HCT116 (cell line): ENCODE measurements around the gene ARHGAP10. TPM values are rescaled to one million over a fixed set of nuclear protein-coding genes. Genes with fewer than 3 reads are reported as not detected.

Experiments
- ATAC-seq: fragments of 200-7000 bp; cut with Tn5 transposase; 2 replicates; pipeline ENCODE4 v1.9.1; 2020; ENCODE audit warnings: mild to moderate bottlenecking, moderate library complexity
- BruUV-seq: library from RNA; stranded (reverse); fragments of 400-500 nt; replicated peaks from 2 replicates; lab custom pipeline; 2021; lab: Mats Ljungman, UMichigan
- CTCF ChIA-PET: fragments of 300-600 bp; sonication (Branson Sonifier 250); formaldehyde crosslinking; loops from one replicate; lab custom pipeline; 2021; ENCODE audit warnings: antibody characterized with exemption; lab: Charles Lee
- POLR2A ChIA-PET: fragments of 300-600, 350-600 bp; sonication (Branson Sonifier 250); formaldehyde crosslinking; loops from one replicate; lab custom pipeline; 2021; ENCODE audit warnings: antibody characterized with exemption; lab: Charles Lee
- RAD21 ChIA-PET, 2 experiments: fragments of 300-600 bp; sonication (Branson Sonifier 250); formaldehyde crosslinking; loops; one replicate each; lab custom pipeline; 2023; ENCODE audit warnings: low total read pairs in 2 of 2; ENCODE audit not compliant: uncharacterized antibody in 2 of 2, unreplicated experiment in 2 of 2, low non-redundant PET in 1 of 2; lab: Charles Lee
- DNase-seq: peaks from one replicate; pipeline ENCODE4 v3.0.0-alpha.2; 2010; ENCODE audit warnings: low read depth, low spot score
- H2AFZ ChIP-seq: fragments of 200-600 bp; shearing (Covaris generic), sonication (generic); 2 replicates; pipeline ENCODE4 v1.6.1; 2017; ENCODE audit warnings: low read depth, mixed run types, mixed read lengths, antibody characterized with exemption, low read length; ENCODE audit not compliant: poor library complexity, severe bottlenecking
- H3K27ac ChIP-seq: 2 replicates; pipeline ENCODE4 v1.5.1; 2012; ENCODE audit warnings: low read depth, low read length
- H3K27me3 ChIP-seq: fragments of 200-600 bp; sonication (generic); 2 replicates; pipeline ENCODE4 v1.6.1; 2016; ENCODE audit warnings: mixed run types, low read length, mixed read lengths; ENCODE audit not compliant: insufficient read depth
- H3K36me3 ChIP-seq, 2 experiments: fragments of 200-500 bp in 1 of 2; fragments of 200-600 bp in 1 of 2; sonication (Bioruptor generic) in 1 of 2; sonication (generic) in 1 of 2; 2 replicates each; pipeline versions ENCODE4 v1.5.1 to v1.6.1; 2014 to 2016; ENCODE audit warnings: low read length in 2 of 2, inconsistent platforms in 1 of 2, mixed read lengths in 1 of 2, mixed run types in 1 of 2; ENCODE audit not compliant: insufficient read depth in 2 of 2, control insufficient read depth in 1 of 2
- H3K4me1 ChIP-seq, 2 experiments: fragments of 200-600 bp in 1 of 2; sonication (generic) in 1 of 2; 2 replicates each; pipeline versions ENCODE4 v1.5.1 to v1.6.1; 2012 to 2017; ENCODE audit warnings: low read length in 2 of 2, inconsistent platforms in 1 of 2, mild to moderate bottlenecking in 1 of 2, mixed read lengths in 1 of 2, mixed run types in 1 of 2, moderate library complexity in 1 of 2; ENCODE audit not compliant: insufficient read depth in 2 of 2, control insufficient read depth in 1 of 2
- H3K4me2 ChIP-seq: fragments of 200-600 bp; sonication (generic); 2 replicates; pipeline ENCODE4 v1.6.1; 2017; ENCODE audit warnings: mixed run types, low read length, mixed read lengths
- H3K4me3 ChIP-seq, 2 experiments: fragments of 200-600 bp in 1 of 2; sonication (generic) in 1 of 2; replicated peaks in 1 of 2; 2 replicates each; pipeline ENCODE4 v1.5.1; 2011 to 2016; ENCODE audit warnings: low read length in 2 of 2, control low read depth in 1 of 2, low read depth in 1 of 2, mild to moderate bottlenecking in 1 of 2, mixed read lengths in 1 of 2, mixed run types in 1 of 2
- H3K79me2 ChIP-seq: fragments of 200-600 bp; sonication (generic); 2 replicates; pipeline ENCODE4 v1.6.1; 2017; ENCODE audit warnings: mild to moderate bottlenecking, mixed run types, low read length, moderate library complexity, mixed read lengths; ENCODE audit not compliant: insufficient read depth
- H3K9ac ChIP-seq: fragments of 200-600 bp; sonication (generic); 2 replicates; pipeline ENCODE4 v1.6.1; 2016; ENCODE audit warnings: low read length, mixed read lengths
- H3K9me2 ChIP-seq: fragments of 200-600 bp; sonication (generic), shearing (Covaris generic); 2 replicates; pipeline ENCODE4 v1.6.1; 2017; ENCODE audit warnings: mixed run types, mild to moderate bottlenecking, moderate library complexity; ENCODE audit not compliant: insufficient read depth
- H3K9me3 ChIP-seq, 2 experiments: fragments of 200-500 bp in 1 of 2; fragments of 200-600 bp in 1 of 2; sonication (Bioruptor generic) in 1 of 2; sonication (generic) in 1 of 2; 2 replicates each; pipeline ENCODE4 v1.6.1; 2014 to 2017; ENCODE audit warnings: low read length in 2 of 2, mixed read lengths in 2 of 2, inconsistent platforms in 1 of 2, low read depth in 1 of 2, mild to moderate bottlenecking in 1 of 2, mixed run types in 1 of 2, moderate library complexity in 1 of 2; ENCODE audit not compliant: control insufficient read depth in 1 of 2, insufficient read depth in 1 of 2
- H4K20me1 ChIP-seq: fragments of 200-600 bp; sonication (generic), shearing (Covaris generic); 2 replicates; pipeline ENCODE4 v1.6.1; 2017; ENCODE audit warnings: mixed run types, mild to moderate bottlenecking, moderate library complexity; ENCODE audit not compliant: insufficient read depth
- EZH2 ChIP-seq: fragments of 200-600 bp; sonication (generic); IDR thresholded peaks from 2 replicates; pipeline ENCODE4 v1.6.1; 2017; ENCODE audit warnings: antibody characterized with exemption, mixed run types
- POLR2AphosphoS5 ChIP-seq: IDR thresholded peaks from 2 replicates; pipeline ENCODE4 v1.6.1; 2011; ENCODE audit warnings: mild to moderate bottlenecking, low read depth, low read length, moderate library complexity
- RAD21 ChIP-seq: IDR thresholded peaks from 2 replicates; pipeline ENCODE4 v1.6.1; 2012; ENCODE audit warnings: low read depth, mild to moderate bottlenecking
- SIN3A ChIP-seq: IDR thresholded peaks from 2 replicates; pipeline ENCODE4 v1.6.1; 2012; ENCODE audit warnings: low read depth
- SP1 ChIP-seq: IDR thresholded peaks from 2 replicates; pipeline ENCODE4 v1.6.1; 2012; ENCODE audit warnings: low read depth
- TCF7L2 ChIP-seq: IDR thresholded peaks from 2 replicates; pipeline ENCODE4 v1.7.0; 2011; ENCODE audit warnings: borderline replicate concordance, inconsistent platforms; ENCODE audit not compliant: insufficient read depth, insufficient read length; ENCODE audit errors: extremely low read depth
- YY1 ChIP-seq: IDR thresholded peaks from 2 replicates; pipeline ENCODE4 v1.6.1; 2011; ENCODE audit warnings: low read length, low read depth, moderate library complexity, mild to moderate bottlenecking; ENCODE audit not compliant: insufficient replicate concordance; ENCODE audit errors: extremely low read depth
- intact Hi-C: fragments of 100-400 bp; cut with micrococcal nuclease; formaldehyde crosslinking; loops from 2 replicates; pipeline ENCODE4 v1.10.0; 2022
- total RNA-seq: library from RNA; stranded (reverse); gene quantifications from one replicate; pipeline ENCODE4 v1.2.1, GENCODE V29; 2021; ENCODE audit not compliant: unreplicated experiment
- TF ChIP-seq, protein P1 (sequence below): IDR thresholded peaks from 2 replicates; pipeline ENCODE4 v1.6.1; 2012
- TF ChIP-seq, protein P2 (sequence below), 3 experiments: fragments of 200-600 bp in 1 of 3; sonication (generic) in 1 of 3; IDR thresholded peaks in 2 of 3; conservative IDR thresholded peaks in 1 of 3; 2 replicates each; pipeline ENCODE4 v1.5.1; 2012 to 2017; ENCODE audit warnings: low read depth in 2 of 3, low read length in 2 of 3, antibody characterized with exemption in 1 of 3, borderline replicate concordance in 1 of 3, control low read depth in 1 of 3, mild to moderate bottlenecking in 1 of 3, mixed read lengths in 1 of 3, mixed run types in 1 of 3, moderate library complexity in 1 of 3; ENCODE audit not compliant: insufficient read depth in 1 of 3
- TF ChIP-seq, protein P3 (sequence below): IDR thresholded peaks from 2 replicates; pipeline ENCODE4 v1.6.1; 2012
- TF ChIP-seq, protein P4 (sequence below): IDR thresholded peaks from 2 replicates; pipeline ENCODE4 v1.6.1; 2012; ENCODE audit warnings: low read depth

Gene ARHGAP10
- total RNA-seq, 1 experiment from 2014 or later: 24.7 TPM

DNA sequence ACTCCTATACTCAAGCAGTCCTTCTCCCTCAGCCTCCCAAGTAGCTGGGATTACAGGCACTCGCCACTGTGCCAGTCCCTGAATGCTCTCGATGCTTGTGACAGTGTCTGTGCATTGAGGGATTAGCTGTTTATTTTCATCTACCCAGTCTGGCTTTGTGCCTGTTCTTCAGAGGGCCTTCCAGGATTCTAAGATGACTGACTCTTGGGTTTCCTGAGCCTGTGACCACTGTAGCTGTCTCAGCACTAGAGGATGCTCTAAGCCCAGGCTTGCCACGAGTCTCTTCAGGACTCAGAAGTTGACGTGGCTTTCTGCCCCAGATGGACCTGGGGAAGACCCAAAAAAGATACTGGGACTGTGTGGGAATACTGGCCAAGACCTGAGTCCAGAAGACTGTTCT lies 201.4 kb downstream of the ARHGAP10 start:
- H2AFZ ChIP-seq: no peak overlapping the region
- ChIA-PET RAD21 (no interaction called here), CTCF (no interaction called here)
- H3K4me1 ChIP-seq: no peaks in the 10 kb centered on the region
- H4K20me1 ChIP-seq: no peaks in the 10 kb centered on the region
- no peak overlapping the region for H3K27ac ChIP-seq
- BruUV-seq: no TSS peak
- intact Hi-C loops: no loop called here
- no peaks in the 10 kb centered on the region for H3K9me2 ChIP-seq
- no peak overlapping the region for H3K9ac ChIP-seq
- TF ChIP-seq POLR2AphosphoS5 (no peak), SIN3A (no peak), TCF7L2 (no peak), RAD21 (0 out of 2 replicates have a peak, but pooled peaks have one; percentile 9), YY1 (no peak), EZH2 (no peak), SP1 (no peak)
- TF ChIP-seq, protein P1, sequence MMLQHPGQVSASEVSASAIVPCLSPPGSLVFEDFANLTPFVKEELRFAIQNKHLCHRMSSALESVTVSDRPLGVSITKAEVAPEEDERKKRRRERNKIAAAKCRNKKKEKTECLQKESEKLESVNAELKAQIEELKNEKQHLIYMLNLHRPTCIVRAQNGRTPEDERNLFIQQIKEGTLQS: no peak
- TF ChIP-seq, protein P2, sequence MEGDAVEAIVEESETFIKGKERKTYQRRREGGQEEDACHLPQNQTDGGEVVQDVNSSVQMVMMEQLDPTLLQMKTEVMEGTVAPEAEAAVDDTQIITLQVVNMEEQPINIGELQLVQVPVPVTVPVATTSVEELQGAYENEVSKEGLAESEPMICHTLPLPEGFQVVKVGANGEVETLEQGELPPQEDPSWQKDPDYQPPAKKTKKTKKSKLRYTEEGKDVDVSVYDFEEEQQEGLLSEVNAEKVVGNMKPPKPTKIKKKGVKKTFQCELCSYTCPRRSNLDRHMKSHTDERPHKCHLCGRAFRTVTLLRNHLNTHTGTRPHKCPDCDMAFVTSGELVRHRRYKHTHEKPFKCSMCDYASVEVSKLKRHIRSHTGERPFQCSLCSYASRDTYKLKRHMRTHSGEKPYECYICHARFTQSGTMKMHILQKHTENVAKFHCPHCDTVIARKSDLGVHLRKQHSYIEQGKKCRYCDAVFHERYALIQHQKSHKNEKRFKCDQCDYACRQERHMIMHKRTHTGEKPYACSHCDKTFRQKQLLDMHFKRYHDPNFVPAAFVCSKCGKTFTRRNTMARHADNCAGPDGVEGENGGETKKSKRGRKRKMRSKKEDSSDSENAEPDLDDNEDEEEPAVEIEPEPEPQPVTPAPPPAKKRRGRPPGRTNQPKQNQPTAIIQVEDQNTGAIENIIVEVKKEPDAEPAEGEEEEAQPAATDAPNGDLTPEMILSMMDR (IDR thresholded peaks at IDR 0.05 in 2 of 3, conservative IDR thresholded peaks at IDR 0.05 in 1 of 3; ENCODE audit: borderline replicate concordance in 1 of 3, insufficient read depth in 1 of 3, low read depth in 2 of 3, low read length in 2 of 3): 0 out of 6 replicates have a peak, but pooled peaks of 1 of the 3 experiments have one; percentile 6
- TF ChIP-seq, protein P3, sequence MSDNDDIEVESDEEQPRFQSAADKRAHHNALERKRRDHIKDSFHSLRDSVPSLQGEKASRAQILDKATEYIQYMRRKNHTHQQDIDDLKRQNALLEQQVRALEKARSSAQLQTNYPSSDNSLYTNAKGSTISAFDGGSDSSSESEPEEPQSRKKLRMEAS: no peak
- TF ChIP-seq, protein P4, sequence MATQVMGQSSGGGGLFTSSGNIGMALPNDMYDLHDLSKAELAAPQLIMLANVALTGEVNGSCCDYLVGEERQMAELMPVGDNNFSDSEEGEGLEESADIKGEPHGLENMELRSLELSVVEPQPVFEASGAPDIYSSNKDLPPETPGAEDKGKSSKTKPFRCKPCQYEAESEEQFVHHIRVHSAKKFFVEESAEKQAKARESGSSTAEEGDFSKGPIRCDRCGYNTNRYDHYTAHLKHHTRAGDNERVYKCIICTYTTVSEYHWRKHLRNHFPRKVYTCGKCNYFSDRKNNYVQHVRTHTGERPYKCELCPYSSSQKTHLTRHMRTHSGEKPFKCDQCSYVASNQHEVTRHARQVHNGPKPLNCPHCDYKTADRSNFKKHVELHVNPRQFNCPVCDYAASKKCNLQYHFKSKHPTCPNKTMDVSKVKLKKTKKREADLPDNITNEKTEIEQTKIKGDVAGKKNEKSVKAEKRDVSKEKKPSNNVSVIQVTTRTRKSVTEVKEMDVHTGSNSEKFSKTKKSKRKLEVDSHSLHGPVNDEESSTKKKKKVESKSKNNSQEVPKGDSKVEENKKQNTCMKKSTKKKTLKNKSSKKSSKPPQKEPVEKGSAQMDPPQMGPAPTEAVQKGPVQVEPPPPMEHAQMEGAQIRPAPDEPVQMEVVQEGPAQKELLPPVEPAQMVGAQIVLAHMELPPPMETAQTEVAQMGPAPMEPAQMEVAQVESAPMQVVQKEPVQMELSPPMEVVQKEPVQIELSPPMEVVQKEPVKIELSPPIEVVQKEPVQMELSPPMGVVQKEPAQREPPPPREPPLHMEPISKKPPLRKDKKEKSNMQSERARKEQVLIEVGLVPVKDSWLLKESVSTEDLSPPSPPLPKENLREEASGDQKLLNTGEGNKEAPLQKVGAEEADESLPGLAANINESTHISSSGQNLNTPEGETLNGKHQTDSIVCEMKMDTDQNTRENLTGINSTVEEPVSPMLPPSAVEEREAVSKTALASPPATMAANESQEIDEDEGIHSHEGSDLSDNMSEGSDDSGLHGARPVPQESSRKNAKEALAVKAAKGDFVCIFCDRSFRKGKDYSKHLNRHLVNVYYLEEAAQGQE: no peak
- TF ChIP-seq, all 23 proteins: peak for 2
- no peak overlapping the region for H3K4me2 ChIP-seq
- no peak overlapping the region for H3K4me3 ChIP-seq
- H3K36me3 ChIP-seq: no peaks in the 10 kb centered on the region
- H3K9me3 ChIP-seq: no peaks in the 10 kb centered on the region
- DNase-seq: no peak
- no peak for ATAC-seq
- POLR2A ChIA-PET: no interaction called here
- no peaks in the 10 kb centered on the region for H3K79me2 ChIP-seq
- no peaks in the 10 kb centered on the region for H3K27me3 ChIP-seq
